GM12878 (cell line): ENCODE data around the gene HJV.

Source experiments
- CTCF ChIP-seq, 3 experiments: IDR thresholded peaks in 2 of 3; conservative IDR thresholded peaks in 1 of 3; 2 replicates each; pipeline ENCODE4 v1.5.1; 2011; ENCODE audit warnings: low read depth in 3 of 3, low read length in 3 of 3, mild to moderate bottlenecking in 3 of 3, control low read depth in 2 of 3, moderate library complexity in 2 of 3, inconsistent platforms in 1 of 3, mixed read lengths in 1 of 3; ENCODE audit not compliant: control insufficient read depth in 2 of 3, insufficient read depth in 1 of 3; ENCODE audit errors: extremely low read depth in 1 of 3
- ETV6 ChIP-seq, 2 experiments: fragments of 450-650 bp in 1 of 2; IDR thresholded peaks in 1 of 2; conservative IDR thresholded peaks in 1 of 2; 2 replicates each; pipeline ENCODE4 v1.6.1; 2014; ENCODE audit warnings: antibody characterized with exemption in 1 of 2, borderline replicate concordance in 1 of 2, low read depth in 1 of 2, mild to moderate bottlenecking in 1 of 2, moderate library complexity in 1 of 2
- HCFC1 ChIP-seq: fragments of 150-350 bp; IDR thresholded peaks from 2 replicates; pipeline ENCODE4 v1.6.1; 2014; ENCODE audit warnings: low read length
- IKZF2 ChIP-seq, 2 experiments: fragments of 450-650 bp; IDR thresholded peaks; 2 replicates each; pipeline ENCODE4 v1.6.1; 2017; ENCODE audit warnings: mild to moderate bottlenecking in 2 of 2, moderate library complexity in 2 of 2
- NFYB ChIP-seq: IDR thresholded peaks from 2 replicates; pipeline ENCODE4 v1.6.1; 2011; ENCODE audit warnings: low read depth, mild to moderate bottlenecking, low read length, improper control_type of control experiment, moderate library complexity; ENCODE audit not compliant: insufficient read depth
- NRF1 ChIP-seq: conservative IDR thresholded peaks from 2 replicates; pipeline ENCODE4 v1.6.1; 2011; ENCODE audit warnings: mild to moderate bottlenecking, low read depth, low read length, improper control_type of control experiment
- RFX5 ChIP-seq: IDR thresholded peaks from 2 replicates; pipeline ENCODE4 v1.6.1; 2011; ENCODE audit warnings: low read depth, low read length, improper control_type of control experiment
- SIN3A ChIP-seq: IDR thresholded peaks from 2 replicates; pipeline ENCODE4 v1.6.1; 2012; ENCODE audit warnings: low read depth, low read length, improper control_type of control experiment
- SIX5 ChIP-seq: IDR thresholded peaks from 2 replicates; pipeline ENCODE4 v1.6.1; 2011; ENCODE audit warnings: mild to moderate bottlenecking, low read depth, low read length, moderate library complexity; ENCODE audit not compliant: severe bottlenecking
- YY1 ChIP-seq: IDR thresholded peaks from 2 replicates; pipeline ENCODE4 v1.6.1; 2011; ENCODE audit warnings: low read depth, mild to moderate bottlenecking, low read length
- ZBTB11 ChIP-seq: fragments of 450-650 bp; formaldehyde crosslinking; IDR thresholded peaks from 2 replicates; pipeline ENCODE4 v1.5.0; 2022; ENCODE audit warnings: mild to moderate bottlenecking, missing genetic modification characterization

DNA sequence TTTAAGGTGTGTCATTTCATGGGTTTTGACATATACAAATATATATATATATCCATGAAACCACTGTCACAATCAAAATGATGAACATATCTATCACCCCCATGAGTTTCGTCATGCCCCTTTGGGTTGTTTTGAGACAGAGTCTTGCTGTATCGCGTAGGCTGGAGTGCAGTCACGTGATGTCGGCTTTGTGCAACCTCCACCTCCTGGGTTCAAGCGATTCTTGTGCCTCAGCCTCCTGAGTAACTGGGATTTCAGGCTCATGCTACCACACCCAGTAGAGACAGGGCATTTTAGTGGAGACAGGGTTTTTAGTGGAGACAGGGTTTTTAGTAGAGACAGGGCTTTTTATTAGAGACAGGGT lies 8.0 kb downstream of the HJV start:
- TF ChIP-seq SIX5 (no peak), ZBTB11 (CRISPR knock-in tag) (no peak), CTCF (IDR thresholded peaks at IDR 0.05 in 2 of 3, conservative IDR thresholded peaks at IDR 0.05 in 1 of 3; ENCODE audit: control insufficient read depth in 2 of 3, extremely low read depth in 1 of 3, insufficient read depth in 1 of 3, low read depth in 3 of 3, low read length in 3 of 3) (no peak), HCFC1 (no peak), SIN3A (no peak), YY1 (no peak), RFX5 (no peak), NFYB (no peak), NRF1 (no peak), ETV6 (conservative IDR thresholded peaks at IDR 0.05 in 1 of 2, IDR thresholded peaks at IDR 0.05 in 1 of 2; ENCODE audit: borderline replicate concordance in 1 of 2, low read depth in 1 of 2) (no peak), IKZF2 (IDR thresholded peaks at IDR 0.05) (no peak)
